ENCODE data around the gene BACE1.
"Not testable (repeated sequence)": the region's sequence is repeated elsewhere in the genome, so short reads cannot be mapped to it uniquely, and the experiment has no call there.

BACE1 gene

DNA sequence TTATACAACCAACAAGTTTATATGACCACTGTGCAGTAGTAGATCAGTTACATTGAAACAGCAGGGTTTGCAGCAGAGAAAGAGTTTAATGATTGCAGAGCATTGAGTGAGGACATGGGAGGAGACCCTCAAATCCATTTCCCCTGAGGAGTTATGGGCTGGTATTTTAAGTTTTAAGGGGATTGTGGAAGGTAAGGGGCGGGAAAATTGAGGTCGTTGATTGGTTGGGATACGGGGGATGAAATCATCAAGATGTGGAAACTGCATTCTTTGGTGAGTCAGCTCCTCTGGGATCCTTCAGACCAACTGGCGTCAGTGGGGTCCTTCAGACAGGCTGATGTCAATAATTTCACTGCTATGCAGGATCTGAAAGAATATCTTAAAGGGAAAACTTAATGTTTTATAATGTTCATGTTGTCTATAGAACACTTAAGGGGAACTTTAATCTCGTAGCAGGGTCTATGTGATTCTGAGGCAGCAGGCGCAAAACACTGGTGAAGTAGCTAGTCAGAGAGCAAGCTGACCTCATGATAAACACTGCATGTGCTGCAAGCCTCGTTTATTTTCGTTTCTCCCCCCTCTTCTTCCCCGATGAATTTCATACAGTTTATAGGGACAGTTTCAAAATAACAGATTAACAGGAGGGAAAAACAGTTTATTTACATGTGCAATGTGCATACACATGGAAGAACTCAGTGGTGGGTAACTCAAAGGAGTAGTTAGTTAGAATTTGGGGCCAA, 42.3 kb downstream of the BACE1 start:
- no peak for DNase-seq (ENCODE audit: low spot score)

DNA sequence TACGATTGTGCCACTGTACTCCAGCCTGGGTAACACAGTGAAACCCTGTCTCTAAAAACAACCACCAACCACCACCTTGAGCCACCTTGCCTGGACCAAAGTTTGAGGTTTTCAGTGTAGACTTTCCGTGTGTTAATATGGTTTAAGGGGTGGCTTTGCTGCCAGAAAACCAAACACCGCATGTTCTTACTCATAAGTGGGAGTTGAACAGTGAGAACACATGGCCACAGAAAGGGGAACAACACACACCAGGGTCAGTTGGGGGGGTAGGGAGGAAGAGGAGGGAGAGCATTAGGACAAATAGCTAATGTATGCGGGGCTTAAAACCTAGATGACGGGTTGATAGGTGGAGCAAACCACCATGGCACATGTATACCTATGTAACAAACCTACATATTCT, 43.9 kb downstream of the BACE1 start:
- not testable (repeated sequence) for DNase-seq (ENCODE audit: low spot score)

DNA sequence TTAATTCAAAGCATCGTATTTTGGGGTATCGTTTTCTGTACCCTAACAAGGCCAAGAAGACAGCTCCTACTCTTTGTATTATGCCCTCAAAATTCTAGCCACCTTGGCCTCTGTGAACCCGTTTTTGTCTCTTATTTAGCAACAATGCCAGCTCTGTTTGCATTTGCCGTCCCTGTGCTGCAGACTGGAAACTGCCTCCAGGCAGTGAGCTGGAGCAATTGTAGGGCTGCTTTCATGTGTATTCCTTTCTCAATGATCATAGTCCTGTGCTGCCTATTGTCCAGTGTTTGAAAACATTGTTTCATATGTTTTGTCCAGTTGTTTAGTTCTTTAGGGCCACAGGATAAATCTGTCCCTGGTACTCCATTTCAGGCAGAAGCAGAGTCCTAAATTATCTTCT, 44.8 kb downstream of the BACE1 start:
- DNase-seq (ENCODE audit: low spot score) = no peak

DNA sequence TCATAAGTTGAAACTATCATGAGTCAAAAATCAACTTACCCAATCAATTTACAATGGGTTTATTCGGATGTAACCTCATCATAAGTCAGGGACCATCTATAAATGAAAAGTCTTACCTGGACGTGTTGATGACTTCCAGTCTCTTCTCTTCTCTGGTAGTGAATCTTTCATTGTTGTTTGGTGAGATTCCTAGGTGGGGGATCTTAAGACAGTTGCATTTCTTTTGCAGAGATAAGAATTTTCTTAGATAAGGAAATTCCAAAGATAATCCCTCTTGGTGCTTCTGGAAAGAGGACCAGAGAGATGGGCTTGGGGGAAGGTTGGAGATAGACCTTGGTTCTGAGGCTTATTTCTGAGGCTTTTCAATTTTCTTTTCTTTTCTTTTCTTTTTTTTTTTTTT, 46.2 kb downstream of the BACE1 start:
- no peak for DNase-seq (ENCODE audit: low spot score)

DNA sequence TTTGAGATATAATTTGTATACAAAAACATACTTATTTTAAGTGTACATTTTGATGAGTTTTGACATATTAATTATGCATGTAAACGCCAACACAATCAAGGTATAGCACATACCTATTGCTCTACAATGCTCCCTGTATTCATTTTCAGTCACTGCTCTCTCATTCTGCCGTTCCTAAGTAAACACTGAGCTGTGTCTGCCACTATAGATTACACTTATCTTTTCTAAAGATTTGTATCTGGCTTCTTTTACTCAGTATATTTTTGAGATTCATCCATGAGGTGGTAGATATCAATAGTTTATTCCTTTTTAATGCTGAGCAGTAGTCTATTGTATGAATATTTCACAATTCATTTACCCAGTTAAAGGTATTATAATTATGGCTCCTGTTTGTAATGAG, 50.3 kb downstream of the BACE1 start:
- DNase-seq (ENCODE audit: low spot score) = no peak

DNA sequence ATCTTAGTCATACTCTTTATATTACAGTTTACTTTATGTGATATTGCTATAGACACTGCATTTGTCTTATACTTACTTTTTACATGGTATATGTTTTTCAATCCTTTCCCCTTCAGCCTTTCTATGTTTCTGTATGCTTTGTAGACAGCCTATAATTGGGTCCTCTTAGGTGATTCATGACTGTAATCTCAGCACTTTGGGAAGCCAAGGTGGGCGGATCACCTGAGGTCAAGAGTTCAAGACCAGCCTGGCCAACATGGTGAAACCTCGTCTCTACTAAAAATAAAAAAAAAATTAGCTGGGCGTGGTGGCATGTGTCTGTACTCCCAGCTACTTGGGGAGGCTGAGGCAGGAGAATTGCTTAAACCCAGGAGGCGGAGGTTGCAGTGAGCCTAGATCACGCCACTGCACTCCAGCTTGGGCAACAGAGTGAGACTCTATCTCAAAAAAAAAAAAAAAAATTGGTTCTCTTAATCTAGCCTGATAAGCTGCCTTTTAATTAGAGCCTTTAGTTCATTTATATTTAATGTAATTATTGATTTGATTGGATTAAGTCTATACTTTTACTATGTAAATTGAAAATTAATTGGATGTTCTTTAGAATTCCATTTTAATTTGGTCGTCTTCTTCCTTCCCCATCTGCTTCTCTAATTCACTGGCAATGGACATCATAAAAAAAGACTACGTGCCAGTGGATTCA, 51.3 kb downstream of the BACE1 start:
- DNase-seq (ENCODE audit: low spot score) = not testable (repeated sequence)

DNA sequence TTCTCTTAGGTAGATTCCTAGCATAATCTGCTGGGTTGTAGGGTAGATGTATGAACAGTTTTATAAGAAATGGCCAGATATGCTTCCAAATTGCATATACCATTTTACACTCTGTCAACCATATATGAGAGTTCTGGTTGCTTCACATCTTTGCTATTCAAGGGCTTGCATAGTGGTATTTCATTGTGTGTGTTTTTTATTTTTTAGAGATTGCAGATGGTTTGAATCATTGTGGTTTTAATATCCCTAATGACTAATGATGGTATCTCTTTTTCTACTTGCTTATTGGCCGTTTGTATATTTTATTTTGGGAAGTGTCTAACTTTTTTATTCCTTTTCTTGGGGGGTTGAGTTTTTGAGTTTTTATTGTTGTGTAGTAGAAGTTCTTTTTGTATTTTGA, 56.6 kb downstream of the BACE1 start:
- no peak for DNase-seq (ENCODE audit: low spot score)

DNA sequence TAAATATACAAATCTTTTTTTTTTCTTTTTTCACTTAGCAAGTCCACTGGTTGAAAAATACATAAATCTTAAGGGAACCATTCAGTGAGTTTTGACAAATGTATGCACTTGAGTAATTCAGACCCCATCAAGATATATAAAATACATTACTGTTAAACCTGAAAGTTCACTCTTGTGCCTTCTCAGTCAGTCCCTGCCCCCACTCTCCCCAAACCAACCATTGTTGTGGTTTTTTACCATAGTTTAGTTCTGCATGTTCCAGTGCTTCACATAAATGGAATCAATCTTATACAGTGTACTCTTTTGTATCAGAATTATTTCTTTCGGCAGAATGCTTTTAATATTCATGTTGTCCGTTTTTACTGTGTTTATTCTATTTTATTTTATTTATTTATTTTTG, 57.5 kb downstream of the BACE1 start:
- no peak for DNase-seq (ENCODE audit: low spot score)

DNA sequence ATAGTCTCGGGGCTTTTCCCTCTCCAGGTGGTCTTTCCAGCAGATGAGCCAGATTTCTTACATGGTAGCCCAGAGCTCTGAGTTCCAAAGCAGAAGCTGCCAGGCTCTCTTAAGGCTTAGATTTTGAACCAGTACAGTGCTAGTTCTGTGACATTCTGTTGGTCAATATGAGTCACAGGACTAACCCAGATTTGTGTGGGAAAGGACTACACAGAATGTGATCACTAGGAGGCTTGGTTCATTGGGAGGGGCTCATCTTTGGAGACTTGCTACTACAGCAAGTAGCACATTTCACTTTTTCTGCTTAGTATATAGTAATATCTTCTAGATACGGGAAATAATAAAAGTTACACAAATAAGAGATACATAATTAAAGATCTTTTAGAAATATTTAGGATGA, 59.5 kb downstream of the BACE1 start:
- DNase-seq (ENCODE audit: low spot score) = no peak

DNA sequence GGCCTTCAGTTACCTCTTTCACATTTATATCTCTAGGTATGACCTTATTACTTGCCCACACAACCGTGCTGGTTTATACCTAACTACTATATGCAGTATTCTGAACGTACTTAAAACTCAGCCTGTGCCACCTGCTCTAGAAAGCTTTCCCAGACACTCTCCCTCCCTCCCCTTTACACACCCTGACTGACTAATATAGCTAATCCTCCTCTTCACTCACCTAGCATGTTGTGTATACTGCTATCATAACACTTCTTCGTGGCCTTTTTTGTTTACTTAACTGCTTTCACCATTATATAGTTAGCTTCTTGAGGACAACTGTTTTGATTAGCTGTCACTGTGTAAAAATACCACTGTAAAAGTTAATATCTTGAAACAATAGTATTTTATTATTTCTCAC, 60.1 kb downstream of the BACE1 start:
- no peak for DNase-seq (ENCODE audit: low spot score)

DNA sequence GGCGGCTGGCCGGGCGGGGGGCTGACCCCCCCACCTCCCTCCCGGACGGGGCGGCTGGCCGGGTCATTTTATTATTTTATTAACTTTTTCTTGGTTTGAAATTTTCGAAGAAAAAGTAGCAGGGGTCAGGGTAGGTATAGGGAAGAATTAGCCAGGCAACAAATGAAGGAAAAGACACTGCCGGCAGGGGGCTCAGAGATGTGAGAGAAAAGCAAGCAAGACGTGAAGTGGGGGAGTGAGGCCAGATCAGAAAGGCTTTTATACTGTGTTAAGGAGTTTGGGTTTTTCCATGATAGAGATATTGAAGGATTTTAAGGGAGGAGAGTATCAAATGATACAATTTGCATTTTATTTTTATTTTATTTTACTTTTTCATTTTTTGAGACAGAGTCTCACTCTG, 64.5 kb downstream of the BACE1 start:
- DNase-seq (ENCODE audit: low spot score) = no peak

DNA sequence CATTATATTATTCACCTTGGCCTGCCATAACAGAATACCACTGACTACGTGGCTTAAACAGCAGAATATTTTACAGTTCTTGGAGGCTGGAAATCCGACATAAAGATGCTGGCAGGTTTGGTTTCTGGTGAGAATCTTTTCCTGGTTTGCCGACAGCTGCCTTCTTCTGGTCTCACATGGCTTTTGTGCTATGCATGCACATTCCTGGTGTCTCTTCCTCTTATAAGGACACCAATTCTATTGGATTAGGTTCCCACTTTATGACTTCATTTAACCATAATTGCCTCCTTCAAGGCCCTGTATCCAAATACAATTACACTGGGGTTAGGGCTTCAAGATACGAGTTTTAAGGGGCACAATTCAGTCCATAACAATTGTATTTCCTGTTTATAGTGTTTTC, 66.5 kb downstream of the BACE1 start:
- no peak for DNase-seq (ENCODE audit: low spot score)

DNA sequence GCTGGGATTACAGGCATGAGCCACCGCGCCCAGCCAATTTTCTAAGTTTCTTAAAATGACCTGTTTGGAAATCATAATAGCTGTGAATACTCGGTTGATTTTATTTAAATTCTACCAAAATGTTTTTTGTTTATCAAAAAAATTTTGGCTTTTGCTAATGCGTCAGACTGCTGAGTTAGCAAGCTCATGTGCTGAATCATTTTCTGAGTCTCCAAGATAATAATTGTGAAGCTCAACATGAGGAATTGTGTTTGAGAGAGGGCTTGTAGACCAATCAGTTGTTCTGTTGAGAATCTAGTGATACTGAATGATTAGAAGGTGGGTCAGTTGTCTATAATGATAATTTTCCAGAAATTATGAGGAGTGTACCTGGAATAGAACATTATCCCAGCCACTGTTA, 67.7 kb downstream of the BACE1 start:
- no peak for DNase-seq (ENCODE audit: low spot score)

DNA sequence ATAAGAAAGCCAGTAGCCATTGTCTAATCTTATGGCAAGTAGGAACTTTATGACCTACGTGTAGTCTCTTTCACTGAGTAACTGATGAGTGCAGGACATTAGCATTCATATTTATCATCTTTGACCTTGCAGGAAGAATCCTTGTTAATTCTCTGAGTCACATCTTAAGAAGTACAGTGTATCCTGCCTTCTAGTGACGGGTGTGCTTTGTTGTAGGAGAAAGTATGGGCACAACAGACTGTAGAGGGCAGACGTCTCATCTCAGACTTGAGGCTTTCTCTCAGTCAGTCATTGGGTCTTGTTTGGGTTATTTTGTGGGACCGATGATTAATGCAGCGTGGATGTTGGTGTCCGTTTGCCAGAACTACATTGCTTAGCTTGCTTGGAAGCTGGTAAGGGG, 76.8 kb downstream of the BACE1 start:
- peak; percentile 93 for DNase-seq (ENCODE audit: low spot score)

DNA sequence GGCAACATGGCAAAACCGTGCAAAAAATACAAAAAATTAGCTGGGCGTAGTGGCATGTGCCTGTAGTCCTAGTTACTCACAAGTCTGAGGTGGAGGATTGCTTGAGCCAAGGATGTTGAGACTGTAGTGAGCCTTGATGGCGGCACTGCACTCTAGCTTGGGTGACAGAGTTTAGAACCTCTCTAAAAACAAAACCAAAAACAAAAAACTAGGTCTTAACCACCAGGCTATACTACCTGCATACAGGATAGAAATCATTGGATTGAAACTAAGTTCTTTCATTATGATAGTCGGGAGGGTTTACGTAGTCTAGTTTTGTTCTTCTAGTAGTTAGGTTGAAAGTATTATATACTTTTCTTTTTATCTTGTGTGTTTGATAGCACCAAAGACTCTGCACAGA, 77.8 kb downstream of the BACE1 start:
- DNase-seq (ENCODE audit: low spot score) = no peak
